HCT116 (cell line): ENCODE data around the gene FAAP100. TPM values are rescaled to one million over a fixed set of nuclear protein-coding genes. Genes with fewer than 3 reads are reported as not detected.

Source experiments
- ATAC-seq: fragments of 200-7000 bp; cut with Tn5 transposase; 2 replicates; pipeline ENCODE4 v1.9.1; 2020; ENCODE audit warnings: mild to moderate bottlenecking, moderate library complexity
- BruUV-seq: library from RNA; stranded (reverse); fragments of 400-500 nt; replicated peaks from 2 replicates; lab custom pipeline; 2021; lab: Mats Ljungman, UMichigan
- CTCF ChIA-PET: fragments of 300-600 bp; sonication (Branson Sonifier 250); formaldehyde crosslinking; loops from one replicate; lab custom pipeline; 2021; ENCODE audit warnings: antibody characterized with exemption; lab: Charles Lee
- POLR2A ChIA-PET: fragments of 300-600, 350-600 bp; sonication (Branson Sonifier 250); formaldehyde crosslinking; loops from one replicate; lab custom pipeline; 2021; ENCODE audit warnings: antibody characterized with exemption; lab: Charles Lee
- RAD21 ChIA-PET, 2 experiments: fragments of 300-600 bp; sonication (Branson Sonifier 250); formaldehyde crosslinking; loops; one replicate each; lab custom pipeline; 2023; ENCODE audit warnings: low total read pairs in 2 of 2; ENCODE audit not compliant: uncharacterized antibody in 2 of 2, unreplicated experiment in 2 of 2, low non-redundant PET in 1 of 2; lab: Charles Lee
- DNase-seq: peaks from one replicate; pipeline ENCODE4 v3.0.0-alpha.2; 2010; ENCODE audit warnings: low read depth, low spot score
- H2AFZ ChIP-seq: fragments of 200-600 bp; shearing (Covaris generic), sonication (generic); 2 replicates; pipeline ENCODE4 v1.6.1; 2017; ENCODE audit warnings: low read depth, mixed run types, mixed read lengths, antibody characterized with exemption, low read length; ENCODE audit not compliant: poor library complexity, severe bottlenecking
- H3K27ac ChIP-seq: 2 replicates; pipeline ENCODE4 v1.5.1; 2012; ENCODE audit warnings: low read depth, low read length
- H3K27me3 ChIP-seq: fragments of 200-600 bp; sonication (generic); 2 replicates; pipeline ENCODE4 v1.6.1; 2016; ENCODE audit warnings: mixed run types, low read length, mixed read lengths; ENCODE audit not compliant: insufficient read depth
- H3K36me3 ChIP-seq, 2 experiments: fragments of 200-500 bp in 1 of 2; fragments of 200-600 bp in 1 of 2; sonication (Bioruptor generic) in 1 of 2; sonication (generic) in 1 of 2; 2 replicates each; pipeline versions ENCODE4 v1.5.1 to v1.6.1; 2014 to 2016; ENCODE audit warnings: low read length in 2 of 2, inconsistent platforms in 1 of 2, mixed read lengths in 1 of 2, mixed run types in 1 of 2; ENCODE audit not compliant: insufficient read depth in 2 of 2, control insufficient read depth in 1 of 2
- H3K4me1 ChIP-seq, 2 experiments: fragments of 200-600 bp in 1 of 2; sonication (generic) in 1 of 2; 2 replicates each; pipeline versions ENCODE4 v1.5.1 to v1.6.1; 2012 to 2017; ENCODE audit warnings: low read length in 2 of 2, inconsistent platforms in 1 of 2, mild to moderate bottlenecking in 1 of 2, mixed read lengths in 1 of 2, mixed run types in 1 of 2, moderate library complexity in 1 of 2; ENCODE audit not compliant: insufficient read depth in 2 of 2, control insufficient read depth in 1 of 2
- H3K4me2 ChIP-seq: fragments of 200-600 bp; sonication (generic); 2 replicates; pipeline ENCODE4 v1.6.1; 2017; ENCODE audit warnings: mixed run types, low read length, mixed read lengths
- H3K4me3 ChIP-seq, 2 experiments: fragments of 200-600 bp in 1 of 2; sonication (generic) in 1 of 2; replicated peaks in 1 of 2; 2 replicates each; pipeline ENCODE4 v1.5.1; 2011 to 2016; ENCODE audit warnings: low read length in 2 of 2, control low read depth in 1 of 2, low read depth in 1 of 2, mild to moderate bottlenecking in 1 of 2, mixed read lengths in 1 of 2, mixed run types in 1 of 2
- H3K79me2 ChIP-seq: fragments of 200-600 bp; sonication (generic); 2 replicates; pipeline ENCODE4 v1.6.1; 2017; ENCODE audit warnings: mild to moderate bottlenecking, mixed run types, low read length, moderate library complexity, mixed read lengths; ENCODE audit not compliant: insufficient read depth
- H3K9ac ChIP-seq: fragments of 200-600 bp; sonication (generic); 2 replicates; pipeline ENCODE4 v1.6.1; 2016; ENCODE audit warnings: low read length, mixed read lengths
- H3K9me2 ChIP-seq: fragments of 200-600 bp; sonication (generic), shearing (Covaris generic); 2 replicates; pipeline ENCODE4 v1.6.1; 2017; ENCODE audit warnings: mixed run types, mild to moderate bottlenecking, moderate library complexity; ENCODE audit not compliant: insufficient read depth
- H3K9me3 ChIP-seq, 2 experiments: fragments of 200-500 bp in 1 of 2; fragments of 200-600 bp in 1 of 2; sonication (Bioruptor generic) in 1 of 2; sonication (generic) in 1 of 2; 2 replicates each; pipeline ENCODE4 v1.6.1; 2014 to 2017; ENCODE audit warnings: low read length in 2 of 2, mixed read lengths in 2 of 2, inconsistent platforms in 1 of 2, low read depth in 1 of 2, mild to moderate bottlenecking in 1 of 2, mixed run types in 1 of 2, moderate library complexity in 1 of 2; ENCODE audit not compliant: control insufficient read depth in 1 of 2, insufficient read depth in 1 of 2
- H4K20me1 ChIP-seq: fragments of 200-600 bp; sonication (generic), shearing (Covaris generic); 2 replicates; pipeline ENCODE4 v1.6.1; 2017; ENCODE audit warnings: mixed run types, mild to moderate bottlenecking, moderate library complexity; ENCODE audit not compliant: insufficient read depth
- CEBPB ChIP-seq: IDR thresholded peaks from 2 replicates; pipeline ENCODE4 v1.6.1; 2012; ENCODE audit warnings: low read depth
- ELF1 ChIP-seq: IDR thresholded peaks from 2 replicates; pipeline ENCODE4 v1.6.1; 2012; ENCODE audit warnings: low read depth, borderline replicate concordance
- EZH2 ChIP-seq: fragments of 200-600 bp; sonication (generic); IDR thresholded peaks from 2 replicates; pipeline ENCODE4 v1.6.1; 2017; ENCODE audit warnings: antibody characterized with exemption, mixed run types
- FOSL1 ChIP-seq: IDR thresholded peaks from 2 replicates; pipeline ENCODE4 v1.6.1; 2012; ENCODE audit warnings: low read depth
- JUND ChIP-seq: IDR thresholded peaks from 2 replicates; pipeline ENCODE4 v1.6.1; 2012
- RAD21 ChIP-seq: IDR thresholded peaks from 2 replicates; pipeline ENCODE4 v1.6.1; 2012; ENCODE audit warnings: low read depth, mild to moderate bottlenecking
- SIN3A ChIP-seq: IDR thresholded peaks from 2 replicates; pipeline ENCODE4 v1.6.1; 2012; ENCODE audit warnings: low read depth
- SP1 ChIP-seq: IDR thresholded peaks from 2 replicates; pipeline ENCODE4 v1.6.1; 2012; ENCODE audit warnings: low read depth
- SRF ChIP-seq: IDR thresholded peaks from 2 replicates; pipeline ENCODE4 v1.6.1; 2012; ENCODE audit warnings: low read depth
- TCF7L2 ChIP-seq: IDR thresholded peaks from 2 replicates; pipeline ENCODE4 v1.7.0; 2011; ENCODE audit warnings: borderline replicate concordance, inconsistent platforms; ENCODE audit not compliant: insufficient read depth, insufficient read length; ENCODE audit errors: extremely low read depth
- ZFX ChIP-seq: fragments of 450-650 bp; IDR thresholded peaks from 2 replicates; pipeline ENCODE4 v1.6.1; 2017
- ZNF274 ChIP-seq: fragments of 200-500 bp; sonication (Bioruptor generic); IDR thresholded peaks from 2 replicates; pipeline ENCODE4 v1.6.1; 2014; ENCODE audit warnings: mild to moderate bottlenecking, low read depth, low read length, inconsistent platforms
- intact Hi-C: fragments of 100-400 bp; cut with micrococcal nuclease; formaldehyde crosslinking; loops from 2 replicates; pipeline ENCODE4 v1.10.0; 2022
- total RNA-seq: library from RNA; stranded (reverse); gene quantifications from one replicate; pipeline ENCODE4 v1.2.1, GENCODE V29; 2021; ENCODE audit not compliant: unreplicated experiment
- TF ChIP-seq, protein P1 (sequence below): IDR thresholded peaks from 2 replicates; pipeline ENCODE4 v1.6.1; 2012

FAAP100 gene
- total RNA-seq, 1 experiment from 2014 or later: 53.4 TPM

DNA sequence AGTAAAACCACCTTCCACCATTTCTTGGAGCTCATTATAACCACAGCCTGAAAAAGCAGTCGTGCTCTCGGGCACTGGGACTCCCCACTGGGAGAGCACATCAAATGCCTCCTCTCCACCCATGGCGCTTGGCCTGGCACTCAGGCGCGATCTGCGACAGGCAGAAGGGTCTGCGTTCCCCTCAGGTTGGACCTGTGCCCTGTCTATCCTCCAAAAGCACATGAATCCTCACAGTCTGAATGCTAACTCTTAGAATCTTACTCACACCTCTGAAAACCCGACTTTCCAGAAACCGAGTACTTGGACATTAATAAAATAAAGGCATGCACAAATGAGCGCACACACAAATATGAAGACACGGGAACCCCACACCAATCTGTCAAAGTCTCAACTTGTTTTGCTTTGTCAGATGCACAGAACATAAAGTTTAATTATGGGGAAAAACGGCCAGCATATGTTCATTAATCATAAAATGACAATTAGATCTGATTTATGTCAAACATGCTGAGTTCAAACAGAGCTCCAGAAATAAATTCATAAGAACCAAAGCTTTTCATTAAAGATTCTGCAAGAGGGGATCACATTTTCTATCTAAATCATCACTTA is 20.5 kb upstream of the FAAP100 start:
- ChIA-PET CTCF (interaction anchor here (1.2 kb wide), 1 partner anchor 27 kb away, joined by 3 read pairs; no protein-coding TSS in a partner anchor), POLR2A (interaction anchor here (1.2 kb wide), 1 partner anchor 20 kb away, joined by 3 read pairs; the partner anchor contains the start of gene FAAP100), RAD21 (no interaction called here)
- DNase-seq: no peak
- no peak overlapping the region for H3K4me3 ChIP-seq
- no peaks in the 10 kb centered on the region for H3K9me2 ChIP-seq
- peaks cover 8% of the 10 kb centered on the region for H4K20me1 ChIP-seq
- no TSS peak for BruUV-seq
- no peak for ATAC-seq
- H3K4me2 ChIP-seq: no peak overlapping the region
- no peak overlapping the region for H3K9ac ChIP-seq
- intact Hi-C loops: no loop called here
- no peaks in the 10 kb centered on the region for H3K27me3 ChIP-seq
- peaks cover 48% of the 10 kb centered on the region for H3K79me2 ChIP-seq
- no peak for TF ChIP-seq SIN3A
- no peak for TF ChIP-seq FOSL1
- TF ChIP-seq EZH2: no peak
- TF ChIP-seq CEBPB: no peak
- no peak for TF ChIP-seq JUND
- no peak for TF ChIP-seq SP1
- no peak for TF ChIP-seq SRF
- no peak for TF ChIP-seq ZFX
- no peak for TF ChIP-seq ELF1
- TF ChIP-seq TCF7L2: no peak
- no peak for TF ChIP-seq RAD21
- TF ChIP-seq, protein P1, sequence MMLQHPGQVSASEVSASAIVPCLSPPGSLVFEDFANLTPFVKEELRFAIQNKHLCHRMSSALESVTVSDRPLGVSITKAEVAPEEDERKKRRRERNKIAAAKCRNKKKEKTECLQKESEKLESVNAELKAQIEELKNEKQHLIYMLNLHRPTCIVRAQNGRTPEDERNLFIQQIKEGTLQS: no peak
- TF ChIP-seq ZNF274: no peak
- H3K27ac ChIP-seq: no peak overlapping the region
- H3K36me3 ChIP-seq: peaks cover 54 to 72% of the 10 kb centered on the region in 2 experiments
- no peaks in the 10 kb centered on the region for H3K9me3 ChIP-seq
- peaks cover 18 to 25% of the 10 kb centered on the region in 2 experiments for H3K4me1 ChIP-seq
- H2AFZ ChIP-seq: no peak overlapping the region
